K562 (cell line): ENCODE results near the gene CNOT4. TPM values are rescaled to one million over a fixed set of nuclear protein-coding genes. Genes with fewer than 3 reads are reported as not detected.

ENCODE experiments used
- ATAC-seq: fragments of 200-7000 bp; cut with Tn5 transposase; 3 replicates; pipeline ENCODE4 v1.9.1; 2020; ENCODE audit warnings: moderate library complexity
- BruUV-seq: library from RNA; stranded (reverse); fragments of 400-500 nt; replicated peaks from 2 replicates; lab custom pipeline; 2021; lab: Mats Ljungman, UMichigan
- CTCF ChIA-PET: fragments of 300-600 bp; formaldehyde crosslinking; extraction: SDS; loops from one replicate; lab custom pipeline; 2021; ENCODE audit warnings: low intra/inter-chr PET ratio; lab: Yijun Ruan, JAX
- POLR2A ChIA-PET: fragments of 300-600, 350-650 bp; sonication (Branson Sonifier 250); formaldehyde crosslinking; extraction: SDS; loops from one replicate; lab custom pipeline; 2021; ENCODE audit warnings: antibody characterized with exemption, inconsistent platforms; lab: Yijun Ruan, JAX
- DNase-seq, 4 experiments: peaks; one replicate each; pipeline versions ENCODE4 v3.0.0 to v3.0.0-alpha.2; 2011 to 2018; ENCODE audit warnings: low spot score in 3 of 4, mixed read lengths in 3 of 4; ENCODE audit errors: extremely low read depth in 1 of 4
- FAIRE-seq: peaks from 2 replicates; lab custom pipeline; 2011; peaks lifted over from hg19 to GRCh38; lab: Jason Lieb, UNC
- H2AFZ ChIP-seq: 2 replicates; pipeline ENCODE4 v1.6.0; 2011; ENCODE audit warnings: low read depth, low read length, control low read depth, inconsistent platforms
- H3K27ac ChIP-seq: fragments of 200-600 bp; 3 replicates; pipeline ENCODE4 v1.8.0; 2011; ENCODE audit warnings: low read depth, mild to moderate bottlenecking, control low read depth, inconsistent platforms, low read length, moderate library complexity, mixed read lengths; ENCODE audit errors: extremely low read depth
- H3K27me3 ChIP-seq, 2 experiments: fragments of 300-600 bp in 1 of 2; 2 replicates in 1 of 2; 3 replicates in 1 of 2; pipeline versions ENCODE4 v1.6.0 to v1.8.0; 2011; ENCODE audit warnings: inconsistent platforms in 2 of 2, low read length in 2 of 2, mild to moderate bottlenecking in 1 of 2, mixed read lengths in 1 of 2, moderate library complexity in 1 of 2; ENCODE audit not compliant: control insufficient read depth in 2 of 2, insufficient read depth in 2 of 2
- H3K36me3 ChIP-seq: fragments of 300-600 bp; 3 replicates; pipeline ENCODE4 v1.8.0; 2011; ENCODE audit warnings: mild to moderate bottlenecking, low read length, inconsistent platforms; ENCODE audit not compliant: control insufficient read depth, insufficient read depth
- H3K4me1 ChIP-seq, 2 experiments: fragments of 200-600 bp in 1 of 2; replicated peaks in 1 of 2; 2 replicates in 1 of 2; 3 replicates in 1 of 2; pipeline versions ENCODE4 v1.5.1 to v1.8.0; 2011; ENCODE audit warnings: inconsistent platforms in 2 of 2, low read length in 2 of 2, mild to moderate bottlenecking in 1 of 2, mixed read lengths in 1 of 2, moderate library complexity in 1 of 2; ENCODE audit not compliant: control insufficient read depth in 2 of 2, insufficient read depth in 2 of 2
- H3K4me2 ChIP-seq: 2 replicates; pipeline ENCODE4 v1.6.1; 2011; ENCODE audit warnings: low read length, control low read depth, inconsistent platforms, mixed read lengths; ENCODE audit not compliant: insufficient read depth
- H3K4me3 ChIP-seq: fragments of 200-600 bp; sonication (generic), shearing (Covaris generic); 2 replicates; pipeline ENCODE4 v1.5.1; 2016; ENCODE audit warnings: control low read depth, inconsistent platforms
- H3K79me2 ChIP-seq: fragments of 200-600 bp; 3 replicates; pipeline ENCODE4 v1.8.0; 2011; ENCODE audit warnings: low read length, inconsistent platforms; ENCODE audit not compliant: control insufficient read depth, insufficient read depth
- H3K9ac ChIP-seq, 2 experiments: 2 replicates each; pipeline versions ENCODE4 v1.6.0 to v1.6.1; 2011; ENCODE audit warnings: low read depth in 2 of 2, low read length in 2 of 2, control low read depth in 1 of 2, inconsistent platforms in 1 of 2, mild to moderate bottlenecking in 1 of 2, mixed read lengths in 1 of 2; ENCODE audit not compliant: insufficient read depth in 1 of 2
- H3K9me1 ChIP-seq: one replicate; pipeline ENCODE4 v1.6.0; 2011; ENCODE audit warnings: inconsistent platforms, mild to moderate bottlenecking, low read length, moderate library complexity; ENCODE audit not compliant: control insufficient read depth, insufficient read depth
- H3K9me3 ChIP-seq: replicated peaks from 2 replicates; pipeline ENCODE4 v1.5.1; 2011; ENCODE audit warnings: low read depth, low read length, inconsistent platforms; ENCODE audit not compliant: control insufficient read depth, insufficient read depth
- H4K20me1 ChIP-seq: replicated peaks from 2 replicates; pipeline ENCODE4 v1.6.1; 2011; ENCODE audit warnings: low read length, inconsistent platforms, mixed read lengths; ENCODE audit not compliant: control insufficient read depth, insufficient read depth
- DPF2 ChIP-seq: fragments of 450-650 bp; IDR thresholded peaks from 2 replicates; pipeline ENCODE4 v1.6.1; 2016
- ELF2 ChIP-seq: fragments of 250-450 bp; sonication (Bioruptor Pico); IDR thresholded peaks from 2 replicates; pipeline ENCODE4 v1.5.0; 2021; ENCODE audit warnings: mild to moderate bottlenecking
- HIVEP1 ChIP-seq: fragments of 250-450 bp; sonication (Bioruptor Pico); IDR thresholded peaks from 2 replicates; pipeline ENCODE4 v1.4.0; 2020; ENCODE audit warnings: mild to moderate bottlenecking
- HLTF ChIP-seq: fragments of 450-650 bp; IDR thresholded peaks from 2 replicates; pipeline ENCODE4 v1.6.1; 2016
- HNRNPUL1 ChIP-seq: fragments of 200-400 bp; formaldehyde crosslinking; IDR thresholded peaks from 2 replicates; pipeline ENCODE4 v1.6.1; 2017; ENCODE audit warnings: low read length
- NCOA2 ChIP-seq, 2 experiments: fragments of 450-650 bp; IDR thresholded peaks; 2 replicates each; pipeline ENCODE4 v1.6.1; 2018; ENCODE audit warnings: mild to moderate bottlenecking in 2 of 2, moderate library complexity in 1 of 2; ENCODE audit not compliant: partially characterized antibody in 2 of 2
- RBBP5 ChIP-seq: fragments of 200-600 bp; sonication (generic); IDR thresholded peaks from 2 replicates; pipeline ENCODE4 v1.6.1; 2012; ENCODE audit warnings: borderline replicate concordance, mild to moderate bottlenecking, low read length, control low read depth, inconsistent platforms; ENCODE audit not compliant: insufficient read depth, poor library complexity, severe bottlenecking
- SFPQ ChIP-seq: fragments of 200-400 bp; formaldehyde crosslinking; IDR thresholded peaks from 2 replicates; pipeline ENCODE4 v1.6.1; 2017; ENCODE audit warnings: mild to moderate bottlenecking, low read depth, low read length, moderate library complexity
- SMARCC2 ChIP-seq: fragments of 450-650 bp; IDR thresholded peaks from 2 replicates; pipeline ENCODE4 v1.6.1; 2017; ENCODE audit warnings: antibody characterized with exemption, moderate library complexity, mild to moderate bottlenecking, low read depth
- WGBS: fragments of 100-300 bp; shearing (Covaris generic); methylation state at CpG from one replicate; pipeline ENCODE4 v1.1.6; 2016; ENCODE audit warnings: low coverage, mixed read lengths; ENCODE audit not compliant: insufficient coverage; ENCODE audit errors: missing lambda C conversion rate; 5-methylcytosine and 5-hydroxymethylcytosine counted together
- in situ Hi-C: fragments of 300-500 bp; cut with MboI; formaldehyde crosslinking; loops from 4 replicates; pipeline ENCODE4 v1.15.0; 2018; ENCODE audit warnings: inconsistent platforms, mixed read lengths
- intact Hi-C: fragments of 100-400 bp; cut with micrococcal nuclease; formaldehyde crosslinking; loops from 2 replicates; pipeline ENCODE4 v1.14.2; 2022
- polyA plus RNA-seq, 8 experiments: library from polyadenylated mRNA; depleted of rRNA in 4 of 8; stranded (reverse) in 5 of 8; unstranded in 3 of 8; fragments of >200 nt; fragmentation: Nextera tagmentation in 2 of 8; fragmentation: Illumina TruSeq in 1 of 8; extraction: Ambion mirVana in 2 of 8; extraction: Trizol in 1 of 8; gene quantifications; 2 replicates each; pipeline versions ENCODE4 v1.2.1 to v1.2.3, GENCODE V29; 2011 to 2014; ENCODE audit warnings: inconsistent platforms in 1 of 8, missing spikeins in 1 of 8
- total RNA-seq, 7 experiments: library from RNA; depleted of rRNA in 6 of 7; stranded (reverse); fragments of >200 nt in 6 of 7; fragmentation: Illumina TruSeq in 2 of 7; extraction: Trizol in 2 of 7; gene quantifications; 2 replicates each; pipeline versions ENCODE4 v1.2.1 to v1.2.3, GENCODE V29; 2011 to 2021; ENCODE audit warnings: low replicate concordance in 1 of 7

The CNOT4 gene
- total and polyA plus RNA-seq, 9 of the 15 experiments (the other 6 are each of a cell fraction or from before 2014, with no cell fraction given) = 8.6 to 24.1 (median 15.4) TPM

GRCh38 chr7:135508883-135509588 is 866 bp downstream of the CNOT4 start:
- intact Hi-C loops (no loop called here), in situ Hi-C loops (no loop called here)
- ChIA-PET POLR2A (interaction anchor here (0.5 to 1.6 kb wide), 9 partner anchors 9 to 432 kb away, joined by 3 to 7 read pairs (median 3); no protein-coding TSS in a partner anchor), CTCF (interaction anchor here (0.7 kb wide), 1 partner anchor 227 kb away, joined by 3 read pairs; no protein-coding TSS in a partner anchor)
- Histone ChIP-seq H3K9me3 (no peaks in the 10 kb centered on the region), H3K27me3 (no peaks in the 10 kb centered on the region), H3K4me1 (peaks cover 10 to 11% of the 10 kb centered on the region in 2 experiments; a peak in 4 of 5 replicates), H3K79me2 (peaks cover 52% of the 10 kb centered on the region), H3K4me2 (peak overlapping the region; percentile 99), H3K4me3 (peak overlapping the region; percentile 70), H3K9me1 (no peaks in the 10 kb centered on the region), H3K36me3 (peaks cover 8% of the 10 kb centered on the region; the same call in 1 of the 3 replicates), H4K20me1 (peaks cover 11% of the 10 kb centered on the region; the same call in 1 of the 2 replicates), H3K9ac (peak overlapping the region; percentile 96 to 100), H2AFZ (peak overlapping the region; percentile 100), H3K27ac (peak overlapping the region; percentile 94)
- DNase-seq (peak in 2 of 4 experiments; percentile 47 to 70), FAIRE-seq (no peak), ATAC-seq (peak; percentile 60)
- WGBS = 0% methylated on average over 17 of the region's 17 CpGs
- BruUV-seq = no TSS peak
- TF ChIP-seq HNRNPUL1 (peak; percentile 20; the same call in 1 of the 2 replicates), RBBP5 (peak; percentile 5), DPF2 (peak; percentile 37; the same call in 1 of the 2 replicates), SMARCC2 (0 out of 2 replicates have a peak, but pooled peaks have one; percentile 6), HLTF (peak; percentile 71), NCOA2 (IDR thresholded peaks at IDR 0.05; ENCODE audit: partially characterized antibody in 2 of 2) (no peak), SFPQ (no peak), ELF2 (CRISPR knock-in tag) (no peak), HIVEP1 (CRISPR knock-in tag) (no peak)
